DOHH2 (cell line): ENCODE measurements around the gene CLPSL1.

ENCODE experiments used
- H3F3A ChIP-seq: fragments of 200-600 bp; sonication (generic), shearing (Covaris generic); 2 replicates; pipeline ENCODE4 v1.6.0; 2016; ENCODE audit warnings: antibody characterized with exemption, mild to moderate bottlenecking; ENCODE audit not compliant: control insufficient read depth, insufficient read depth
- H3K27ac ChIP-seq: fragments of 200-600 bp; sonication (generic); 2 replicates; pipeline ENCODE4 v1.5.1; 2014; ENCODE audit warnings: low read depth, mild to moderate bottlenecking, low read length, moderate library complexity
- H3K27me3 ChIP-seq: fragments of 200-600 bp; sonication (generic); 2 replicates; pipeline ENCODE4 v1.6.1; 2014; ENCODE audit warnings: mild to moderate bottlenecking, low read length, mixed read lengths; ENCODE audit not compliant: control insufficient read depth
- H3K36me3 ChIP-seq: fragments of 200-600 bp; sonication (generic); 2 replicates; pipeline ENCODE4 v1.6.1; 2014; ENCODE audit warnings: mild to moderate bottlenecking, low read length, moderate library complexity, mixed read lengths; ENCODE audit not compliant: control insufficient read depth
- H3K4me1 ChIP-seq: fragments of 200-600 bp; sonication (generic); 2 replicates; pipeline ENCODE4 v1.6.1; 2014; ENCODE audit warnings: mild to moderate bottlenecking, low read length, mixed read lengths; ENCODE audit not compliant: control insufficient read depth
- H3K4me2 ChIP-seq: fragments of 200-600 bp; sonication (generic); 2 replicates; pipeline ENCODE4 v1.6.0; 2014; ENCODE audit warnings: mild to moderate bottlenecking, low read length, moderate library complexity
- H3K4me3 ChIP-seq: fragments of 200-600 bp; sonication (generic); 2 replicates; pipeline ENCODE4 v1.5.1; 2014; ENCODE audit warnings: mild to moderate bottlenecking, low read length, mixed read lengths
- H3K79me2 ChIP-seq: fragments of 200-600 bp; sonication (generic); 2 replicates; pipeline ENCODE4 v1.6.1; 2014; ENCODE audit warnings: mild to moderate bottlenecking, low read length, mixed read lengths; ENCODE audit not compliant: control insufficient read depth
- H3K9me2 ChIP-seq: fragments of 200-600 bp; sonication (generic); replicated peaks from 2 replicates; pipeline ENCODE4 v1.6.1; 2014; ENCODE audit warnings: mild to moderate bottlenecking, low read length, mixed read lengths; ENCODE audit not compliant: control insufficient read depth
- H3K9me3 ChIP-seq: fragments of 200-600 bp; sonication (generic); 2 replicates; pipeline ENCODE4 v1.6.1; 2014; ENCODE audit warnings: antibody characterized with exemption, low read length, mixed read lengths; ENCODE audit not compliant: control insufficient read depth, insufficient read depth
- H4K20me1 ChIP-seq: fragments of 200-600 bp; sonication (generic); 2 replicates; pipeline ENCODE4 v1.6.0; 2014; ENCODE audit warnings: low read depth, mild to moderate bottlenecking, antibody characterized with exemption, low read length, moderate library complexity; ENCODE audit not compliant: control insufficient read depth, insufficient read depth
- EZH2phosphoT487 ChIP-seq: fragments of 200-600 bp; sonication (generic); IDR thresholded peaks from 2 replicates; pipeline ENCODE4 v1.6.1; 2017; ENCODE audit warnings: borderline replicate concordance, mild to moderate bottlenecking, antibody characterized with exemption, low read length, moderate library complexity, mixed read lengths
- TF ChIP-seq, protein P1 (sequence below): fragments of 200-600 bp; sonication (generic); IDR thresholded peaks from one replicate; pipeline ENCODE4 v1.5.1; 2014; ENCODE audit warnings: antibody characterized with exemption, mild to moderate bottlenecking, low read depth, low read length; ENCODE audit not compliant: poor library complexity, severe bottlenecking

Gene CLPSL1

GRCh38 chr6:35823601-35824000, 42.8 kb downstream of the CLPSL1 start:
- Histone ChIP-seq H3K27ac (no peak overlapping the region), H3K4me1 (peaks cover 4% of the 10 kb centered on the region), H4K20me1 (no peaks in the 10 kb centered on the region), H3K9me2 (no peaks in the 10 kb centered on the region), H3K79me2 (no peaks in the 10 kb centered on the region), H3K4me2 (no peak overlapping the region), H3K27me3 (no peaks in the 10 kb centered on the region), H3K9me3 (no peaks in the 10 kb centered on the region), H3F3A (no peaks in the 10 kb centered on the region), H3K36me3 (no peaks in the 10 kb centered on the region), H3K4me3 (no peak overlapping the region)
- TF ChIP-seq, protein P1, sequence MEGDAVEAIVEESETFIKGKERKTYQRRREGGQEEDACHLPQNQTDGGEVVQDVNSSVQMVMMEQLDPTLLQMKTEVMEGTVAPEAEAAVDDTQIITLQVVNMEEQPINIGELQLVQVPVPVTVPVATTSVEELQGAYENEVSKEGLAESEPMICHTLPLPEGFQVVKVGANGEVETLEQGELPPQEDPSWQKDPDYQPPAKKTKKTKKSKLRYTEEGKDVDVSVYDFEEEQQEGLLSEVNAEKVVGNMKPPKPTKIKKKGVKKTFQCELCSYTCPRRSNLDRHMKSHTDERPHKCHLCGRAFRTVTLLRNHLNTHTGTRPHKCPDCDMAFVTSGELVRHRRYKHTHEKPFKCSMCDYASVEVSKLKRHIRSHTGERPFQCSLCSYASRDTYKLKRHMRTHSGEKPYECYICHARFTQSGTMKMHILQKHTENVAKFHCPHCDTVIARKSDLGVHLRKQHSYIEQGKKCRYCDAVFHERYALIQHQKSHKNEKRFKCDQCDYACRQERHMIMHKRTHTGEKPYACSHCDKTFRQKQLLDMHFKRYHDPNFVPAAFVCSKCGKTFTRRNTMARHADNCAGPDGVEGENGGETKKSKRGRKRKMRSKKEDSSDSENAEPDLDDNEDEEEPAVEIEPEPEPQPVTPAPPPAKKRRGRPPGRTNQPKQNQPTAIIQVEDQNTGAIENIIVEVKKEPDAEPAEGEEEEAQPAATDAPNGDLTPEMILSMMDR: no peak
- TF ChIP-seq EZH2phosphoT487: no peak

GRCh38 chr6:35824552-35825192, 43.9 kb downstream of the CLPSL1 start:
- Histone ChIP-seq H3K79me2 (no peaks in the 10 kb centered on the region), H3K4me3 (no peak overlapping the region), H3K27ac (no peak overlapping the region), H4K20me1 (no peaks in the 10 kb centered on the region), H3K36me3 (no peaks in the 10 kb centered on the region), H3K9me3 (no peaks in the 10 kb centered on the region), H3K4me1 (peaks cover 4% of the 10 kb centered on the region), H3K4me2 (no peak overlapping the region), H3K9me2 (no peaks in the 10 kb centered on the region), H3F3A (no peaks in the 10 kb centered on the region), H3K27me3 (no peaks in the 10 kb centered on the region)
- TF ChIP-seq EZH2phosphoT487: no peak
- TF ChIP-seq, protein P1: no peak

DNA sequence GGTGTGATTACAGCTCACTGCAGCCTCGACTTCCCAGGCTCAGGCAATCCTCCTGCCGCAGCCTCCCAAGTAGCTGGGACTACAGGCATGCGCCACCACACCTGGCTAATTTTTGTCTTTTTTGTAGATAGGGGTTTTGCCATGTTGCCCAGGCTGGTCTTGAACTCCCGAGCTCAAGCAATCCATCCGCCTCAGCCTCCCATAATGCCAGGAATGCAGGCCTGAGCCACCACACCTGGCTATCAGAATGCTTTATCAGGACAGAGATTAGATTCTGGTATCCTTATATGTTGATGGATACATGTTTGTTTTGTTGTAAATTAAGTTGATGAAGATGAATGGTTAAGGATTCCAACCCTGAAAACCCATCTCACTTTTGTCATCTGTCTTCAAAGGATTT, 48.5 kb downstream of the CLPSL1 start:
- H4K20me1 ChIP-seq: no peaks in the 10 kb centered on the region
- no peaks in the 10 kb centered on the region for H3K4me1 ChIP-seq
- TF ChIP-seq, protein P1: no peak
- TF ChIP-seq EZH2phosphoT487: no peak

More for the DNA sequence above, 48.5 kb downstream of the CLPSL1 start:
- Histone ChIP-seq H3K4me3 (no peak overlapping the region), H3K9me3 (no peaks in the 10 kb centered on the region), H3K36me3 (peaks cover 19% of the 10 kb centered on the region), H3K9me2 (no peaks in the 10 kb centered on the region), H3K27me3 (no peaks in the 10 kb centered on the region), H3K4me2 (no peak overlapping the region), H3K27ac (no peak overlapping the region), H3K79me2 (no peaks in the 10 kb centered on the region), H3F3A (peaks cover 20% of the 10 kb centered on the region)
